Ovary (tissue), 9 donors: Measurements from ENCODE around the gene COMMD9. TPM values are rescaled to one million over a fixed set of nuclear protein-coding genes. Genes with fewer than 3 reads are reported as not detected.
A peak's percentile ranks its signal among the peaks of the same experiment; 100 is the strongest.

Source experiments
- DNase-seq, 5 donors: peaks; one replicate each; pipeline ENCODE4 v3.0.0-alpha.2; 2019 to 2020
- H3K27ac ChIP-seq, 2 donors: fragments of 200-600 bp; one replicate each; pipeline versions ENCODE4 v1.5.1 to v1.8.0; 2019 to 2022
- H3K27me3 ChIP-seq: fragments of 200-600 bp; one replicate; pipeline ENCODE4 v1.8.0; 2022
- H3K36me3 ChIP-seq: fragments of 200-600 bp; sonication (generic); one replicate; pipeline ENCODE4 v1.5.1; 2019
- H3K4me1 ChIP-seq: one replicate; pipeline ENCODE4 v1.8.1; 2013; ENCODE audit warnings: mild to moderate bottlenecking, moderate library complexity; ENCODE audit not compliant: insufficient read depth
- H3K4me3 ChIP-seq: fragments of 200-600 bp; sonication (generic); one replicate; pipeline ENCODE4 v1.5.1; 2017
- H3K9me3 ChIP-seq, 2 donors: fragments of 200-600 bp in 1 of 2; sonication (generic) in 1 of 2; one replicate each; pipeline versions ENCODE4 v1.5.1 to v1.8.1; 2013 to 2019; ENCODE audit warnings: mild to moderate bottlenecking in 1 of 2, moderate library complexity in 1 of 2
- EP300 ChIP-seq: sonication (generic); formaldehyde crosslinking; IDR thresholded peaks from one replicate; pipeline ENCODE4 v1.6.1; 2017; ENCODE audit warnings: antibody characterized with exemption
- POLR2A ChIP-seq: fragments of 450-650 bp; IDR thresholded peaks from one replicate; pipeline ENCODE4 v1.6.1; 2017; ENCODE audit warnings: antibody characterized with exemption, mild to moderate bottlenecking, moderate library complexity
- WGBS, 3 donors: extraction: QIAGEN DNeasy Blood & Tissue Kit in 1 of 3; methylation state at CpG; one replicate each; pipeline versions ENCODE4 v1.1.5 to v1.1.7; 2013 to 2017; 5-methylcytosine and 5-hydroxymethylcytosine counted together
- intact Hi-C, 4 donors: fragments of 100-400 bp; cut with DNase I; formaldehyde crosslinking; loops; one replicate each; pipeline versions ENCODE4 v1.11.0 to v1.15.1; 2022 to 2023
- polyA plus RNA-seq, 2 donors: library from polyadenylated mRNA; stranded (reverse); fragments of 200-250 nt in 1 of 2; fragments of 350-450 nt in 1 of 2; fragmentation: Illumina TruSeq in 1 of 2; extraction: RNeasy Lipid Tissue Mini Kit (QIAGEN cat#74804) in 1 of 2; gene quantifications; one replicate each; pipeline ENCODE4 v1.2.3, GENCODE V29; 2013 to 2014
- total RNA-seq, 7 donors: library from RNA; depleted of rRNA in 2 of 7; stranded (reverse); fragments of >200 nt in 2 of 7; fragmentation: NEBNext Ultra II Directional in 3 of 7; extraction: Animal tissue kit (Norgen Biotek cat#: 25700) in 3 of 7; gene quantifications; one replicate each; pipeline versions ENCODE4 v1.1.0 to v1.2.4, GENCODE V29; 2016 to 2023
- TF ChIP-seq, protein P1 (sequence below), 3 donors: fragments of 450-650 bp in 2 of 3; fragments of 200-600 bp in 1 of 3; IDR thresholded peaks; one replicate each; pipeline versions ENCODE4 v1.5.1 to v1.8.0; 2016 to 2022; ENCODE audit warnings: antibody characterized with exemption in 3 of 3, mild to moderate bottlenecking in 1 of 3
- donor health status: DM: no; HTN: no; CAD: no; lungs with moderate emphysema.
- donor health status: DM: no; HTN: no; CAD: no.
- donor health status: Bipolar disorder and iron deficiency.
- donor health status: DM: yes; HTN: yes; CAD: no.
- donor health status: DM: no; HTN: no; CAD: no.
- donor health status: DM: yes; HTN: yes; CAD: no.

The COMMD9 gene
- total and polyA plus RNA-seq, 9 donors = 18.4 to 51.5 (median 33.0) TPM

DNA sequence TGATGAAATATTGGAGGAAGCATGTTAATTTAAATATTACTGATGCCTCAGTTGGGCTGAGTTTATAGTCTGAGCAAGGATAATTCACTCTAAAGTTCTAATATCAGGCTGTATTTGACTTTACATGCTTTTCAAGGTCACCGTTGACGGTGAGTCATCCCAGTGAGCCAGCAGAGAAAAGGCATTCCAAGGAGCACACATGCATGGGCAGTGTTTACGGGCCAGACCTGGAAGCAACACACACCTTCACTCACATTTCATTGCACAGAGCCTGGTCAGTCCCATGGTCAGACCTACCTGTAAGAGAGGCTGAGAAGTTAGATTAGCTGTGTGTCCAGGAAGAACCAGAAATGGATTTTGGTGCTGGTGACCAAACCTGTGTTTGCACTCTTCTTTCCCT lies 53.5 kb downstream of the COMMD9 start:
- WGBS, 3 donors = 15 to 42% (median 27%) methylated on average over 3 of the region's 3 CpGs
- no peaks in the 10 kb centered on the region for H3K9me3 ChIP-seq
- H3K4me3 ChIP-seq = no peak overlapping the region
- H3K27me3 ChIP-seq = no peaks in the 10 kb centered on the region
- intact Hi-C loops = no loop called here
- H3K4me1 ChIP-seq = peaks cover 4% of the 10 kb centered on the region
- no peaks in the 10 kb centered on the region for H3K36me3 ChIP-seq
- no peak overlapping the region for H3K27ac ChIP-seq
- TF ChIP-seq POLR2A = no peak
- no peak for TF ChIP-seq EP300
- TF ChIP-seq, protein P1, sequence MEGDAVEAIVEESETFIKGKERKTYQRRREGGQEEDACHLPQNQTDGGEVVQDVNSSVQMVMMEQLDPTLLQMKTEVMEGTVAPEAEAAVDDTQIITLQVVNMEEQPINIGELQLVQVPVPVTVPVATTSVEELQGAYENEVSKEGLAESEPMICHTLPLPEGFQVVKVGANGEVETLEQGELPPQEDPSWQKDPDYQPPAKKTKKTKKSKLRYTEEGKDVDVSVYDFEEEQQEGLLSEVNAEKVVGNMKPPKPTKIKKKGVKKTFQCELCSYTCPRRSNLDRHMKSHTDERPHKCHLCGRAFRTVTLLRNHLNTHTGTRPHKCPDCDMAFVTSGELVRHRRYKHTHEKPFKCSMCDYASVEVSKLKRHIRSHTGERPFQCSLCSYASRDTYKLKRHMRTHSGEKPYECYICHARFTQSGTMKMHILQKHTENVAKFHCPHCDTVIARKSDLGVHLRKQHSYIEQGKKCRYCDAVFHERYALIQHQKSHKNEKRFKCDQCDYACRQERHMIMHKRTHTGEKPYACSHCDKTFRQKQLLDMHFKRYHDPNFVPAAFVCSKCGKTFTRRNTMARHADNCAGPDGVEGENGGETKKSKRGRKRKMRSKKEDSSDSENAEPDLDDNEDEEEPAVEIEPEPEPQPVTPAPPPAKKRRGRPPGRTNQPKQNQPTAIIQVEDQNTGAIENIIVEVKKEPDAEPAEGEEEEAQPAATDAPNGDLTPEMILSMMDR (IDR thresholded peaks at IDR 0.05) = no peak
- DNase-seq = peak in 2 of 5 donors; percentile 35 to 53

DNA sequence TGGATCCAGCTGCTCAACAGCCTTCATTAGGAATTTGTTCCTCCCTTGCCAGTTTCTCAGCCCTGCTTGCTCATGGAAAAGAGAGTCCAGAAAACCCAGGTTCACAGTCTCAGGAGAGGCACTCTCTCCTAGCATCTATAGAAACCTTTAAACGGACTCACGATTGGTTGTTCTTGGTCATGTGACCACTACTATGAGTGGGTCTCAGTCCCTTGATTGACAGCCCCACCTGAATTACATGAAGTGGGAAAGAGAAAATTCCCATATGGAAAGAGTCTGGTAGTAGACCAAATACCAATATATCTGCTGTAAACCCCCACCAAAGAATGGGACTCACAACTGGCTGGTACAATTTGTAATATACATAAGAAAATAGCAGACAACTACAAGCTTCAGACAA lies 54.4 kb downstream of the COMMD9 start:
- H3K36me3 ChIP-seq = no peaks in the 10 kb centered on the region
- 98 to 100% (median 98%) methylated on average over 2 of the region's 2 CpGs for whole genome bisulfite sequencing, 3 donors
- H3K9me3 ChIP-seq = no peaks in the 10 kb centered on the region
- intact Hi-C loops = no loop called here
- H3K27ac ChIP-seq = no peak overlapping the region
- TF ChIP-seq EP300 (no peak), POLR2A (no peak)
- TF ChIP-seq, protein P1 (IDR thresholded peaks at IDR 0.05) = no peak
- H3K4me1 ChIP-seq = peaks cover 4% of the 10 kb centered on the region
- no peak for DNase-seq
- no peaks in the 10 kb centered on the region for H3K27me3 ChIP-seq
- H3K4me3 ChIP-seq = no peak overlapping the region

- Histone ChIP-seq H3K27me3 (no peaks in the 10 kb centered on the region), H3K27ac (no peak overlapping the region), H3K36me3 (no peaks in the 10 kb centered on the region), H3K9me3 (no peaks in the 10 kb centered on the region), H3K4me1 (peaks cover 4% of the 10 kb centered on the region), H3K4me3 (no peak overlapping the region)
- intact Hi-C loops = no loop called here
- TF ChIP-seq POLR2A (no peak), EP300 (no peak)
- TF ChIP-seq, protein P1 (IDR thresholded peaks at IDR 0.05) = no peak
- DNase-seq = no peak
- whole genome bisulfite sequencing, 3 donors = 48 to 56% (median 50%) methylated on average over 3 of the region's 3 CpGs
These were observed 56.0 kb downstream of the COMMD9 start for GRCh38 chr11:36233204-36233603.

DNA sequence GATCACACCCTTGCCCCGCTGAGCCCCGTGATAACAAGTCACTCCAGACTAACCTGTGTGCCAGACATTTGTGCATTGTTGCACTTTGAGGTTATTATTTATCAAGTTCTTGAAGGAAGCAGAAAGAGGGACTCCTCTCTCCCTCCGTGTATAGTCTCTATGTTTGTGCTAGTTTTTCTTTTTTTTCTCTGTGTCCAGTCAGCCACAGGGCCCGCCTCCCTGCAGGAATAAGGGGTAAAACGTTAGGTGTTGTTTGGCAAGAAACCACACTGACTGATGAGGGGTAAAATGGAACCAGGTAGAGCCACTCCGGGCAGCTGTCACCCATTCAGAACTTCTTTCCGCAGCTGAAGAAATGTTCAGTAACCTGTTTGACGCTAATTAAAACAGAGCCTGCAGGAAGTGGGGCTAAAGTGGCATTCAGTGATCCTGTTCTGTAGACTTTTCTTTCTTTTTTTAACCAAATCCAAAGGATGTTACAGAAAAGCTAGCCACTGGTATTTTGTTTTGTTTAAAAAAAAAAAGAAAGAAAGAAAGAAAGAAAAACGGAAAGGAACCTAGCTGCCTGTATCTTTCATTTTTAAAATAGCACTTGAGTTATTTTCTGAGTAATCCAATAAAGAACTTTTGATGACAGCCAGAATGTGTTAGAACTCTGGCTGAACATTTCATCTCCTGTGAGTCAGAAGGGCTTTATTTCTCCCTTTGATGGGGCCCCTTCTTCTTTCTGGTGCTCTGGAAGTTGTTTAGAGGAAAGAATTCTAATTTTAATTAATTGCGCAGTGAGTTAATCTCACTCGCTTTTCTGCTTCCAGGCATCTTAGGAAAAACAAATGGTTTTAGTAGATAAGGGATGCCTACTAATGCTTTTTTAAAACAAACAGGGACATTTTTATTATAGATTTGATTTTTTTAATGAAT lies 58.2 kb downstream of the COMMD9 start:
- H3K27ac ChIP-seq = no peak overlapping the region
- WGBS, 3 donors = 39 to 50% (median 45%) methylated on average over 11 of the region's 11 CpGs
- TF ChIP-seq EP300 = no peak
- TF ChIP-seq, protein P1 (IDR thresholded peaks at IDR 0.05) = no peak
- no peak for TF ChIP-seq POLR2A
- peaks cover 4% of the 10 kb centered on the region for H3K4me1 ChIP-seq
- DNase-seq = no peak
- no peaks in the 10 kb centered on the region for H3K36me3 ChIP-seq
- no peaks in the 10 kb centered on the region for H3K9me3 ChIP-seq
- no peaks in the 10 kb centered on the region for H3K27me3 ChIP-seq
- intact Hi-C loops = no loop called here
- no peak overlapping the region for H3K4me3 ChIP-seq
